GM10248 (cell line): ENCODE measurements around the gene LYPD6B.

Experiments used
- CTCF ChIA-PET: fragments of 300-600 bp; sonication (Branson Sonifier 250); formaldehyde crosslinking; extraction: SDS; loops from one replicate; lab custom pipeline; 2021; ENCODE audit warnings: antibody characterized with exemption; lab: Yijun Ruan, JAX
- POLR2A ChIA-PET: fragments of 350-650 bp; sonication (Branson Sonifier 250); formaldehyde crosslinking; extraction: SDS; loops from one replicate; lab custom pipeline; 2020; ENCODE audit warnings: antibody characterized with exemption; lab: Yijun Ruan, JAX
- DNase-seq: peaks from one replicate; pipeline ENCODE4 v3.0.0; 2012; ENCODE audit errors: extremely low spot score
- TF ChIP-seq, protein P1 (sequence below): IDR thresholded peaks from 2 replicates; pipeline ENCODE4 v1.5.1; 2012; ENCODE audit warnings: mild to moderate bottlenecking, low read depth; ENCODE audit errors: extremely low read depth, missing control alignments, control extremely low read depth

Gene LYPD6B

DNA sequence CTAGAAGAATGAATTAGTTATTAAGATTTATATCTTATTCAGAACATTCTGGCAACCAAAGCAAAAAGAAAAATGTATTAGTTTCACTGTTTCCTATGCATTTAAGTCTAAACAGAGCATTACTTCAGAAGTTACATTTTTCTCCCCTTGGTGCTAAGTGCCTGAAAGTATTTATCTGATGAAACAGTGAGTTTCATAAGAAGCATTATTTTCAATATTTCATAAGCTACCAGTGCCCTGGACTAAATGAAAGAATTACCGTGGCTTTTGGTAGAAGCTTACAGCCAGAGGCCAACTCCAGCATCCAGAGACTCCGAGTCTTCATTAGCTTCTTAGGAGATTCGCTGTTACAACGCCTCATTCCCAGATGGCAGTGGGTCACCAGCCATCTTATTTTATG, 97.6 kb downstream of the LYPD6B start:
- CTCF ChIA-PET = interaction anchor here (1.3 kb wide), 1 partner anchor 13 kb away, joined by 3 read pairs; no protein-coding TSS in a partner anchor
- TF ChIP-seq, protein P1, sequence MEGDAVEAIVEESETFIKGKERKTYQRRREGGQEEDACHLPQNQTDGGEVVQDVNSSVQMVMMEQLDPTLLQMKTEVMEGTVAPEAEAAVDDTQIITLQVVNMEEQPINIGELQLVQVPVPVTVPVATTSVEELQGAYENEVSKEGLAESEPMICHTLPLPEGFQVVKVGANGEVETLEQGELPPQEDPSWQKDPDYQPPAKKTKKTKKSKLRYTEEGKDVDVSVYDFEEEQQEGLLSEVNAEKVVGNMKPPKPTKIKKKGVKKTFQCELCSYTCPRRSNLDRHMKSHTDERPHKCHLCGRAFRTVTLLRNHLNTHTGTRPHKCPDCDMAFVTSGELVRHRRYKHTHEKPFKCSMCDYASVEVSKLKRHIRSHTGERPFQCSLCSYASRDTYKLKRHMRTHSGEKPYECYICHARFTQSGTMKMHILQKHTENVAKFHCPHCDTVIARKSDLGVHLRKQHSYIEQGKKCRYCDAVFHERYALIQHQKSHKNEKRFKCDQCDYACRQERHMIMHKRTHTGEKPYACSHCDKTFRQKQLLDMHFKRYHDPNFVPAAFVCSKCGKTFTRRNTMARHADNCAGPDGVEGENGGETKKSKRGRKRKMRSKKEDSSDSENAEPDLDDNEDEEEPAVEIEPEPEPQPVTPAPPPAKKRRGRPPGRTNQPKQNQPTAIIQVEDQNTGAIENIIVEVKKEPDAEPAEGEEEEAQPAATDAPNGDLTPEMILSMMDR = no peak
- POLR2A ChIA-PET = no interaction called here
- DNase-seq = no peak

DNA sequence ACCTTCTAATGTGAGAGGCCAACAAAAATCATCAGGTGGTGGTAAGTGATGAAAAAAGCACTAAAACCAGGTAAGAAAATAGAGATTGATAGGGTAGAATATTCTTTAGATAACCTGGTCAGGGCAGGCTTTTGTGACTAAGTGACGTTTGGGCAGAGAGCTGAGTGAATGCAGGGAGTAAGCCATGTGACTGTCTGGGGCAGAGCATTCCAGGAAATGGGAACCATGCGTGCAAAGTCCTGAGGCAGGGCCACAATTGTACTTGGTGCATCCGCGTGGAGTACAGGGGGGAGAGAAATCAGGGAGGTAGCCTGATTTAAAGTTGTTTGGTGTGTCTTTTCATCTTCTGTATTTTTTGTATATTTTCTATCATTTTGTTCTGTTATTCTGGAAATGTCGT, 102.5 kb downstream of the LYPD6B start:
- no peak for DNase-seq
- TF ChIP-seq, protein P1 = no peak
- ChIA-PET CTCF (interaction anchor here (1.1 kb wide), 1 partner anchor 31 kb away, joined by 3 read pairs; no protein-coding TSS in a partner anchor), POLR2A (no interaction called here)

DNA sequence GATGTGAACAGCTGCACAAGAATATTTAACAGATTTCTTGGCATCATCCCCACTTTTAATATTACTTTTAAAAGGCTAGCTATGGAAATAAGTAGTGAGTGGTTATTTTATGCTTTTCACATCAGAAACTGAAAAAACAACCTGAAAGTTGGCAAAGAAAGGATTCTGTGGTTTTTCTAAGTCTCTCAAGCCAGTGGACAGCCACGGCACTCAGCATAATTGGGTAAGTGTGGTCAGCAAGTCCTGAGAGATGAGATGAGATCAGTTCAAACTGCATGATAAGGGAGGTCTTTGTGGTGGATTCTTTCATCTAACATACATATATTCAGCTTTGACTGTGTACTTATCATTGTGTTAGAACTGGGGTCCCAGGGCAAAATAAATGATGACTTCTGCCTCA, 105.2 kb downstream of the LYPD6B start:
- no peak for DNase-seq
- CTCF ChIA-PET = interaction anchor here (1.4 kb wide), 1 partner anchor 9 kb away, joined by 3 read pairs; no protein-coding TSS in a partner anchor
- POLR2A ChIA-PET = no interaction called here
- TF ChIP-seq, protein P1 = no peak

DNA sequence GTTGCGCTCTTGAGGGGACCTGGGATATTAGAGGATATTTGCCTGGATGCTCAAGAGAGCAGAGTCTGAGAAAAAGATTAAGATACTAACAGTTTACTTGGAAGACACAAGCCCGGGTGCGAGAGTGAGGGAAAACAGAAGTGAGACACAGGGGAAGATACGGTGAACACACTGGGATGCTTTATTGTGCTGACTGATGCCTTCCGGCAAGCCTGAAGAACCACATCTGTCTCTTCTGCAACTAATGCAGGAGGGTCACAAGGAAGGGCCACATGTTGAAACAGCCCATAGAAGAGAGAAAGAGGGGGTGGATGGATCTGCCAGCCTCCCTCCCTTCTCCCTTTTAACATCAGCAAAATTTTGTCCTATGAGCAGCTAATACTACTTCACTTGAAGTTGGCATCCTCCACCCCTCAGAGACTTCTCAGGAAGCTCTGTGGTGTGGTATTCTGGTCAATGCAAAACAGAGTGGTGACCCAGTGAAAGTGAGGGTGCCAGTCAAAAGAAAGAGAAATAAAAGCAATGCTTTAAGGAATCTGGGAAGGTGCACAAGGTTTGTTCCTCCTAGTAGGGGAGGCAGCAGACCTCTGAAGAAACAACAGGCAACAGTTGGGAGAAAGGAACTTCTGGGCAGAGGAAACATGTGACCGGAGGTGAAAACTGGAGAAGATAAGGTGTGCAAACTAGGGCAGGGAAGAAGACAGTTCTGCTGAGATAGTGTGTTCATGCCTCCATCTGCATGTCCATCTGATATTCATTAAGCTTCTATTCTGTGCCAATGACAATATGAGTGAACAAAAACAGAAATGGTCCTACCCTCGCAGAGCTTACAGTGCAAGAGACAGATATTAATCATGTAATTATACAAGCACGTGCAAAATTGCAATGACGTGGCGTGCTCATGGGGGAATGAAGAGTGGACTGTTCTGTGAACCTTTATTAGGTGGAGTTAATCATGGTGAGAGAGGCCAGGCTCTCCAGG, 107.1 kb downstream of the LYPD6B start:
- TF ChIP-seq, protein P1 = no peak
- ChIA-PET POLR2A (no interaction called here), CTCF (interaction anchor here (1.2 kb wide), 1 partner anchor 41 kb away, joined by 3 read pairs; no protein-coding TSS in a partner anchor)
- no peak for DNase-seq

DNA sequence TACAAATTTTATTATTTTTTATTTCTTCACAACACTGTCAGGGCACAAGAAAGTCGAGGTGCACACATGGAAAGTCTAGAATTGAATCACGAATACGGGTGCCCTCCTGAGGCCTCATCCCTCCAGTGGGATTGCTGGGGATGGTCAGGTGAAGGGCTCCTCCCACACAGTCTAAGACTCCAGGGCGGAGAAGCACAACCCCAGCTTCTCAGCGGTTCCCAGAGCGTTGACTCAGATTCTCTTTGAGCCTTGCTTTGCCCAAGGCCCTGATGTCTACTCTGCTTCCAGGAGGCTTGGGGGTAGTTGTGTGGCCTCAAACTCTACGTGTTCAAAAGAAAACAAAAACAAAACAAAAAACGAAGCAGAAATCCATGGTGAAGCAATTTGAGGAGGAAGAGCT, 108.4 kb downstream of the LYPD6B start:
- ChIA-PET CTCF (interaction anchor here (1.3 kb wide), 1 partner anchor 18 kb away, joined by 3 read pairs; no protein-coding TSS in a partner anchor), POLR2A (no interaction called here)
- DNase-seq = no peak

More for the DNA sequence above, 108.4 kb downstream of the LYPD6B start:
- TF ChIP-seq, protein P1 = no peak
